B cell (primary cell): Measurements from ENCODE around the gene SDHAF2.

Source experiments
- CTCF ChIP-seq: fragments of 200-600 bp; IDR thresholded peaks from one replicate; pipeline ENCODE4 v1.8.0; 2022; ENCODE audit warnings: antibody characterized with exemption, mild to moderate bottlenecking
- EZH2 ChIP-seq: IDR thresholded peaks from 2 replicates; pipeline ENCODE4 v1.6.1; 2012; ENCODE audit warnings: borderline replicate concordance, low read depth, mild to moderate bottlenecking, moderate library complexity, low read length; ENCODE audit not compliant: insufficient read depth, poor library complexity, severe bottlenecking

- TF ChIP-seq CTCF (no peak), EZH2 (no peak)
Observed at GRCh38 chr11:61425367-61426131, 4.4 kb upstream of the SDHAF2 start.
